Activated T-helper 17 cell treated with anti-CD3 and anti-CD28 coated beads, Interleukin-2, amount 50 U/mL, for 72 hours (primary cell): Measurements from ENCODE around the gene PITHD1. TPM values are rescaled to one million over a fixed set of nuclear protein-coding genes. Genes with fewer than 3 reads are reported as not detected.
A peak's percentile ranks its signal among the peaks of the same experiment; 100 is the strongest.
"Not testable (repeated sequence)": the region's sequence is repeated elsewhere in the genome, so short reads cannot be mapped to it uniquely, and the experiment has no call there.

Source experiments
- ATAC-seq: fragments of 150-1000 bp; cut with Tn5 transposase; replicated peaks from 2 replicates; pipeline ENCODE4 v1.10.0; 2021; ENCODE audit warnings: mild to moderate bottlenecking, moderate library complexity
- H3K27ac Mint-ChIP-seq: one replicate; pipeline ENCODE4 v1.8.0; 2022; ENCODE audit warnings: mixed read lengths
- H3K27me3 Mint-ChIP-seq: one replicate; pipeline ENCODE4 v1.8.0; 2022; ENCODE audit warnings: mixed read lengths
- H3K36me3 Mint-ChIP-seq: one replicate; pipeline ENCODE4 v1.8.0; 2022; ENCODE audit warnings: low read depth, mild to moderate bottlenecking, mixed read lengths
- H3K4me1 Mint-ChIP-seq: one replicate; pipeline ENCODE4 v1.8.0; 2022; ENCODE audit warnings: mixed read lengths
- H3K4me3 Mint-ChIP-seq: one replicate; pipeline ENCODE4 v1.8.0; 2022; ENCODE audit warnings: mild to moderate bottlenecking, mixed read lengths
- H3K9me3 Mint-ChIP-seq: one replicate; pipeline ENCODE4 v1.8.0; 2022; ENCODE audit warnings: mixed read lengths
- total RNA-seq, 2 donors: library from RNA; stranded (reverse); gene quantifications; one replicate each; pipeline ENCODE4 v1.2.3, GENCODE V29; 2022

Gene PITHD1
- total RNA-seq, 2 donors from 2014 or later: 60.7 to 93.9 TPM

DNA sequence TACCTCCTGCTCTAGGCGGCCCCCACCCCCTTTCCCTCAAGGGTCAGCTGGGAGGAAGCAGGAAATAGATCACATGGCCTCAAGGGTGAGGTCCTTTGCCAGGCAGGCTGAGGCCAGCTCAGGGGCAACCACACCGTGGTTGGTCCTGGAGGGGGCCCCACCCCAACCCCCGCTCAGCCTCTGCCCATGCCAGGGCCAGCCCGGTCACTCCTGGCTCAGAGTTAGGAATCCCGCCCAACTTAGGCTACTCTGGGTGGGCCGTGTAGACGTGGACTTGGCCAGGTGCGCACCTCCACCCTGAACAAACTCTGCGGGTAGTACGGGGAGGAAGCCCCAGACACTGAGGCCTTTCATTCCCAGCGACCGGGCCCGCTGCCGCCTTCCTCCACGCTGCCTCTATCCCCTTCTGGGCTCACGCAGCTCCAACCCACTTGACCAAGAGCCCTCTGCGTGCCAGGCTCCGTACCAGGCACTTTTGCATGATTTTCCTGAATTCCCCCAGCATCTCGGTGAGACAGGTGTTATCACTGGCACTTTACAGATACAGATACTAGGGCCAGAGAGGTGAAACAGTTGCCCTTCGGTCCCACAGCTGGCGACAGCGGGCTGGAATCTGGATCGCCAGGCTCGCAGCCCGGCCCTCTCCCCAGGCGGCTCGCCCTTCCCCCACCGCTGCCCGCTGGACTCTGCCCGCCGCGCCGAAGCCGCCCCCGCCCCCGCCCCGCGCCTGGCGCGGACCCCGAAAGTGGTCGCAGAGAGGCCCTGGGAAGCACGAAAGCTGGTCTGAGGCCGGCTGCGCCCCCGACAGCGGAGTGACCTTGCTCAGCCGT, 21.6 kb downstream of the PITHD1 start:
- Mint-ChIP-seq H3K9me3 (no peaks in the 10 kb centered on the region), H3K4me1 (no peaks in the 10 kb centered on the region), H3K27ac (peak overlapping the region; percentile 93), H3K4me3 (peak overlapping the region; percentile 93), H3K27me3 (no peaks in the 10 kb centered on the region), H3K36me3 (peaks cover 63% of the 10 kb centered on the region)
- ATAC-seq: peak; percentile 67

DNA sequence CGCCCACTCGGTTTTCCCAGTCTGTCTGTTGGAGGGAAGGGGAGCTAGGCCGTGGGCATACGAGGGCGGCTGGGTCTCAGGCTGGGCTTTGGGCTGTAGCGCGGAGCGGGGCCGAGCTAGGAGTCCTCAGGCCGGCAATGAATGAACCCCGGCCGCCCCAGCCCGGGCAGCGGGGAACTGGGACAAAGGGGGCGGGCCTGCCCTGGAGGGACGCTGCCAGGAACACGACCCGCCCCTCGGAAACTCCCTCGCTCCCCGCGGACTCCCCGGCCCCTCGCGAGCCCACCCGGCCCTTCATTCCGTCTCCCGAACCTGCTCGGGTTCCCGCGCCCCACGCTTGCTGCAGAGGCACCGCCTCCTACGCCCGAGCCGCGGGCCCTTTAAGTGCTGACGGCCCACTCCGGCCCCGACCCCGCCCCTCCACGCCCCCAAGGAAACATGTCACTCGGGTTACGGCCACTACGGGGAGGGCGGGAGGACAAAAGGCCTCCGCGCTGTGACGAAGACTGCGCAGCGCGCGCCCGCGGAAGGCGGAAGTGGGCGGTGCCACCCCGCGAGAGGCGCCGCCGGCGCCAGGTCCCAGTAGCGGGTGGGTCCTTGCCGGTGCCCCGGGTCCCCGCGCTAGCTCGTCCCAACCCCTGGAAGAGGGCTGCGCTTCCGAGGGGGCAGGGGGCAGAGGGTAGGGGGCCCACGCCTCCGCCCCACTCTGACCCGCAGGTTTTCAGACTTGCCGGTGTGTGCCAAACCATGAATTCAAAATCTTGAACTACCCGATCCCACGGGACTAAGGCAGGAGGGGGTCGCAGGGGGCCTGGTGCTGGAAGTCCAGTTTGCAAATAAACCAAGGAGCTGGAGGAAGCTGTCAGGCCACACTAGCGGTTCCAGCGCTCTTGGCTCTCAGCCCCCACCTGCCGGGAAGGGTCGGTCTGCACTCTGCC, 22.5 kb downstream of the PITHD1 start, which contains the start of gene GALE:
Gene GALE, minus strand, starts transcription at position 355 of the 938 bp plus-strand sequence. CDS start 1,747 bp downstream, outside the sequence.
- Mint-ChIP-seq H3K4me3 (peak within 1 kb of the TSS; percentile 93), H3K9me3 (no peaks in the 10 kb centered on the region), H3K4me1 (peaks cover 8% of the 10 kb centered on the region), H3K27ac (peak within 1 kb of the TSS; percentile 93), H3K36me3 (peaks cover 62% of the 10 kb centered on the region), H3K27me3 (no peaks in the 10 kb centered on the region)
- ATAC-seq: peak; percentile 90

DNA sequence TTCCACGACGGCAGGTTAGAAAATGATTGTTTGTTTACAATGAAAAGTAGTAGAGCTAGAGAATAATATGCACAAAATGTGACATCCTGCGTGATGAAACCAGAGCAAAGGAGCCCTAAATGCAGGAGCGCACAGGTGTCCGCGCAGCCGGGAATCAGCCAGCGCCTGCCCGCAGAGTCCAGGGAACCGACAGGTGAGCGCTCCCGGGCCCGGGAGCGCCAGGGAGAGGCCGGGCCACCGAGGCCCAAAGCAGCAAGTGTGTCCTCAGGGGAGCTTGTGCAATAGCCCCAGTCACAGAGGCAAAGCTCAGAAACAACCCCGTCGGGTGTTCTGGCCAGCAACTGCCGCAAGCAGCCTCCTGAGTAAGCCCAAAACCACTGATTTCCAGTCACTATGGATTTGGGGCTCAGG, 23.1 kb downstream of the PITHD1 start:
- Mint-ChIP-seq H3K9me3 (no peaks in the 10 kb centered on the region), H3K27me3 (no peaks in the 10 kb centered on the region), H3K36me3 (peaks cover 59% of the 10 kb centered on the region), H3K4me1 (peaks cover 8% of the 10 kb centered on the region), H3K27ac (no peak overlapping the region), H3K4me3 (peak overlapping the region; percentile 93)
- no peak for ATAC-seq

DNA sequence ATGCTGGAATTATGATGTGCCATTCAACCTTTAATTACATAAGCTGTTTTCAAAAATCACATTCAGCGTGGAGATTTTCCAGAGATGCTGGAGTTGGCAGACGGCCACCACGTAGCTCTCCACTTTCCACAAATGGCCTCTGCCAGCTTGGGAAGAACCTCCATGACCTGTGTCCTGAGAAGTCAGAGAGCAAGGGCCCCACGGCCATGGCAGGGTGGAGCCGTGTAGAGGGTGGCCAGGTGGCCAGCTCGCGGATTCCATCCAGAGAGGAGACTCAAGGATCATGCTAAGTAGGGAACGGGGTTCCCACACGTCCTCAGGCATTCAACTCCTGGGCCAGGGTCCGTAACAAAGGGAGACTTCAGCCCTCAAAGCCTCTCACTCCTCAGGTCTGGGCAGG, 23.7 kb downstream of the PITHD1 start:
- Mint-ChIP-seq H3K4me1 (peaks cover 8% of the 10 kb centered on the region), H3K27me3 (no peaks in the 10 kb centered on the region), H3K27ac (no peak overlapping the region), H3K36me3 (peaks cover 59% of the 10 kb centered on the region), H3K9me3 (no peaks in the 10 kb centered on the region), H3K4me3 (peak overlapping the region; percentile 93)
- no peak for ATAC-seq

DNA sequence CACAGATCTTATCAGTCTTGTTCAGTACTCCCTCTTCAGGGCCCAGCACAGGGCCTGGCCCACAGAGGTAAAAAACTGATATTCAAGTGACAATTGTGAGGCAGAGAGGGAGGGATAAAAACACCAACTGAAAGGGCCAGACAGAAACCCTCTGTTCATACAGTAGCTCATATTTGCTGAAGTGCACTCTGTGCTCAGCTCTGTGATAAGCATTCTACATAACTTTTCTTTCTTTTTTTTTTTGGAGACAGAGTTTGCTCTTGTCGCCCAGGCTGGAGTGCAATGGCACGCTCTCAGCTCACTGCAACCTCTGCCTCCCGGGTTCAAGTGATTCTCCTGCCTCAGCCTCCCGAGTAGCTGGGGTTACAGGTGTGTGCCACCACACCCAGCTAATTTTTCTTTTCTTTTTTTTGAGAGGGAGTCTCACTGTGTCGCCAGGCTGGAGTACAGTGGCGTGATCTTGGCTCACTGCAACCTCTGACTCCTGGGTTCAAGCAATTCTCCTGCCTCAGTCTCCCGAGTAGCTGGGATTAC, 24.7 kb downstream of the PITHD1 start:
- peaks cover 59% of the 10 kb centered on the region for H3K36me3 Mint-ChIP-seq
- ATAC-seq, H3K9me3 Mint-ChIP-seq, H3K4me3 Mint-ChIP-seq, H3K4me1 Mint-ChIP-seq, H3K27me3 Mint-ChIP-seq, H3K27ac Mint-ChIP-seq: not testable (repeated sequence)

DNA sequence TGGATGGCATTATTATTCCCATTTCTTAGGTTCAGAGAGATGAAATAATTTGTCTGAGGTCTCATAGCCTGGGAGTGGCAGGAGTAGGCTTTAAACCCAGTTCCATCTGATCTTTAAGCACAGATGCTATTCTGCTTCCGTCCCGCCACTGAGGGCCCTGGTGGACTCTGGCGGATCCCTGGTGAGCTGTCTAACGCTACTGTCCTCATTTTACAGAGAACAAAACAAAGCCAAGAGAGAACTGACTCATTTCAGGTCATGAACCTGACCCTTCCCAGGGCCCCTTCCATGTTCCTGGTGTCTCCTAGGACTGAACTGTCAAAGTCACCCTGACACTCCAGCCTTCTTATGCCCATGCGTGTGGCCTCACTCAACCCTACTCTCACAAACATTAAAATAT, 25.5 kb downstream of the PITHD1 start:
- H3K9me3 Mint-ChIP-seq: no peaks in the 10 kb centered on the region
- ATAC-seq: no peak
- H3K4me1 Mint-ChIP-seq: peaks cover 8% of the 10 kb centered on the region
- no peak overlapping the region for H3K27ac Mint-ChIP-seq
- H3K27me3 Mint-ChIP-seq: no peaks in the 10 kb centered on the region
- H3K4me3 Mint-ChIP-seq: no peak overlapping the region
- H3K36me3 Mint-ChIP-seq: peaks cover 54% of the 10 kb centered on the region

DNA sequence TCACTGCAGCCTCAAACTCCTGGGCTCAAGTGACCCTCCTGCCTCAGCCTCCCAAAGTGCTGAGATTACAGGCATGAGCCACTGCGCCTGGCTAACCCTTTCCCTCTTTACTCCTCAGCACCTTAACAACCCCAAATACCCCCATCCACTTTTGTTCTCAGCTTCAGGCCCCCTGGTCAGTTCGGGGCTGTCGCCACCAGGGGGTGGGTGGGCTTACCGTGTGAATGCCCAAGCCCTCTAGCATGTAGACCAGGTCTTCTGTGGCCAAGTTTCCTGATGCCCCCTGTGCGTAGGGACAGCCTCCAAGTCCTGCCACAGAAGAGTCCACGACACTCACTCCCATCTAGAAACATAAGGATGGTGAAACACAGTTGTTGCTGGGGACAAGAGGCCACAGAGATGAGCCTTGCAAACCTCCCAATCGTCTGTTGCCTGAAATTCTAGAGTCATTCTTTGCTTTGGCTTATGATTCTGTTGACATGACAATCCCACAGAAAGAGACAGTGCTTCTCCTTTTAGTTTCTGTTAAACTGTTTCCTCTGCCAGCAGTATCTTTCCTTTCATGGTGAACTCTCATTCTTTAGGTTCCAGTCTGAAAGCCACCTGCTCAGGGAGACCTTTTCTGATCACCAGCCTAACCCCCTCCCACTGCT, 26.1 kb downstream of the PITHD1 start:
- H3K27ac Mint-ChIP-seq: peak overlapping the region; percentile 68
- peaks cover 8% of the 10 kb centered on the region for H3K4me1 Mint-ChIP-seq
- no peak overlapping the region for H3K4me3 Mint-ChIP-seq
- H3K27me3 Mint-ChIP-seq: no peaks in the 10 kb centered on the region
- ATAC-seq: no peak
- H3K36me3 Mint-ChIP-seq: peaks cover 48% of the 10 kb centered on the region
- H3K9me3 Mint-ChIP-seq: no peaks in the 10 kb centered on the region

DNA sequence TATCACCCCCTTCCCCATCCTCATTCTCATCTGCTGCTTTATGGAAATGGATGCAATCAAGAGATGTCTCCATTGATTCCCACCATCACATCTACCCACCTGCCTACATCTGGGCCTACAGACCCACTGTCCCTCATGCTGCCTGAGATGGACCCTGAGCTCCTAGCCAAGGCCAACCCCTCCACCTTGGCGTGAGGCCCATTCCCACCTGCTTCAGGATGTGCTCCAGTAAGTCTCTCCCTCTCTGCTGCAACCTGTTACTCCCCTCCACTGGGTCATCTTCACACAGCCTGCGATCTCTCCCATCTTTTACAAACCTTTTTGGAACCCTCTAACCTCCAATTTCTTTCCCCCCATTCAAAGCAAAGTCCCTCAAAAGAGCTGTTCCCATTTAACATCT, 26.8 kb downstream of the PITHD1 start:
- Mint-ChIP-seq H3K27ac (peak overlapping the region; percentile 68), H3K4me3 (no peak overlapping the region), H3K27me3 (no peaks in the 10 kb centered on the region), H3K36me3 (peaks cover 41% of the 10 kb centered on the region), H3K9me3 (no peaks in the 10 kb centered on the region), H3K4me1 (peaks cover 8% of the 10 kb centered on the region)
- ATAC-seq: no peak

DNA sequence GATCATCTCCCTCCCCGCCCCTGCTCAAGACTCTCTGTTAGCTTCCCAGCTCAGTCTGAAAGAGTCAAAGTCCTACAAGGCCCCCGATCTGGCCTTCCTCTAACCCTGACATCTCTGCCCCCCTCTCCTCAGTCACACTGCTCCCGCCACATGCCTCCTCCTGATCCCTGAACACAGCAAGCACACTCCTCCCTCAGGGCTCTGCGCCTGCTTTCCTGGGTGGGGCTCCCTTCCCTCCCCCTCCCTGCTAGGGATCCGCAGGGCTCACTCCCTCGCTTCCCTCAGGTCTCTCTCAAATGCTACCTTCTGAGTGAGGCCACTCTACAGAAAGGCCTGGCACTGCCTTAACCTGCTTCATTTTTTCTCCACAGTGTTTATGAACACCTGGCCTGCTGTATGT, 28.1 kb downstream of the PITHD1 start:
- Mint-ChIP-seq H3K36me3 (peaks cover 43% of the 10 kb centered on the region), H3K27ac (peak overlapping the region; percentile 23), H3K27me3 (no peaks in the 10 kb centered on the region), H3K4me3 (no peak overlapping the region), H3K4me1 (peaks cover 18% of the 10 kb centered on the region), H3K9me3 (no peaks in the 10 kb centered on the region)
- ATAC-seq: no peak

DNA sequence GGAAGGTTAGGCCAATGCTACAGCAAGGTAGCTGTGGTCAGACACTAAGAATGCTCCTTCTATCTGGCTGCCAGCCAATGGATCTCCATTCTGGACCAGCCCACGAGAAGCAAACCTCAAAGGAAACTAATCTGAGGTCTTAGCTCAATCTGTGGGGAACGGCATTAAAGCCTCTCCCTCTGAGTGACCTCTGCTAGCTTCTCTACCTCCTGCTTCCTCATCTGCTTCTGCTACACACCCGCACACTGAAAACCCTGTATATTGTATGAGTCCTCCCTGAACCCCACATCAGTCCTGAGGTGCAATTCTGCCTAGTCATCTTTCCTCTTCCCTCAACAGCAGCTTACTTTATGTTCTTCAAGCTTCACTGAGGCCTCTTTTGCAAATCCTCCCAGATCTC, 29.2 kb downstream of the PITHD1 start:
- H3K4me1 Mint-ChIP-seq: peaks cover 19% of the 10 kb centered on the region
- no peak for ATAC-seq
- H3K4me3 Mint-ChIP-seq: no peak overlapping the region
- peaks cover 47% of the 10 kb centered on the region for H3K36me3 Mint-ChIP-seq
- H3K27ac Mint-ChIP-seq: peak overlapping the region; percentile 23
- H3K9me3 Mint-ChIP-seq: no peaks in the 10 kb centered on the region
- no peaks in the 10 kb centered on the region for H3K27me3 Mint-ChIP-seq

DNA sequence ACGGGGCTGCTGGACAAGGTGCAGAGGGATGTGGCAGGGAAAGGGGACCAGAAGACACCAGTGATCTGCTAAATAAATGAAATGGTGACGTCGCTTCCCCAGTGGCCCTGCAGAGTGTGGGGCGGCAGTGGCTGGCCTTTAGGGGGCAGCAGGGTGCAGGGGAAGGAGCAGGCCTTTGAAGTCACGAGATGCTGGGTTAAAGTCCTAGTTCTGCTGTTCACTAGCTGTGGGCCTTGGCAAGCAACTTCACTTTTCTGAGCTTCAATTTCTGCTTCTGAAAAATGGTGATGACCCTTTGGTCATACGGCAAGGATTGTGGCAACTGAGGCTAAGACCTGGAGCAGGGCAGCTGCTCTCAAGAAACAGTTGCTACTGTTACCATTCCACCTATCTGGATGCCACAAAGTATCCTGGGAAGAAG, 31.5 kb downstream of the PITHD1 start:
- peak; percentile 86 for ATAC-seq
- H3K9me3 Mint-ChIP-seq: no peaks in the 10 kb centered on the region

DNA sequence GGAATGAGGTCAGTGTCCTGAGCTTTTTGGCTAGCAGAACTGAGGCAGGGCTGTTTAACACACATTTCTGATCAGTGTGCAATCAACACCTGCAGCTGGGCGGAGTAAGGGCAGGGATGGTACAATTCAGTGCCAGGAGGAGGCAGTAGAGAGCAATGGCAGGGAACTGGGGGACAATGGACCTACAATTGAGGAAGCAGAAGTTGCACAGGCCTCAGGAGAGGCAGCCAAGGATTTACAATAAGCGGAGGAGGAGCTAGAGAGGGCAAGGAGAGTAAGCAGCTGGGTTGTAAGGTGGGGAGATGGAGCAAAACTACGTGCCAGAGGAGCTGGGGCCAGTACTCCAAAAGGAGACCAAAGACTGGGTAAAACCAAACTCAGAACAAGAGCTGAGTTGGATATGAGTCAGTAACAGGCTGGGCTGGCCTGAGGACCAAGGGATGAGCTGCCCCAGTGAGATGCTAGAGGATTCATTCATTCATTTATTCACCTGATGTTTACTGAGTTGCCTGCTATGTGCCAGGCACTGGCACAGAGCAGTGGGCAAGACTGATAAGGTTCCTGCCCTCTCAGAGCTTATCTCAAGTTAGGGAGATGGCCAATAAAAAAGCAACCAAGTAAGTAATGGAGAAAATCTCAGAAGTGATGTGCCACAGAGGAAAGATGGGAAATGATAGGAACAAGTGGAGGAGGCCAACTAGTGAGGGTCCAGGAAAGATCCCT, 32.8 kb downstream of the PITHD1 start:
- Mint-ChIP-seq H3K27ac (peak overlapping the region; percentile 32), H3K9me3 (no peaks in the 10 kb centered on the region), H3K27me3 (no peaks in the 10 kb centered on the region), H3K36me3 (peaks cover 58% of the 10 kb centered on the region), H3K4me1 (peaks cover 11% of the 10 kb centered on the region), H3K4me3 (no peak overlapping the region)
- ATAC-seq: peak; percentile 73

More for the DNA sequence above, 31.5 kb downstream of the PITHD1 start:
- Mint-ChIP-seq H3K36me3 (peaks cover 54% of the 10 kb centered on the region), H3K4me1 (peaks cover 19% of the 10 kb centered on the region), H3K4me3 (no peak overlapping the region), H3K27me3 (no peaks in the 10 kb centered on the region), H3K27ac (no peak overlapping the region)

DNA sequence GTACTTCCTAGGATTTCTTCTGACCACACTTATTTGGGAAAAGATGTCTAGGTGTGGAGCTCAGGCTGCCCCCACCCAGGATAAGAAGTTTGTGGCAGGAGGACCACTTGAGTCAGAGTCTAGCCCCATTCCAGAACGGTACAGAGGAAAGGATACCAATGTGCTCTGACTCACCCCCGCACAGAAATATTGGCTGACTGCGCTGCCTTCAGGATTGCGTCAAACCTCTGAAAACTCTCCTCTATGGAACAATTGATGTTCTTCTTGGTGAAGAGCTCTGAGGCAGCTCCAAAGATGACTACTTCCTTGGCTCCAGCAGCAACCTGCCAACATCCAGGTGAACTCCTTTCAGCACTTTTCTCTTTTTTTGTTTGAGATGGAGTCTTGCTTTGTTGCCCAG, 35.8 kb downstream of the PITHD1 start:
- Mint-ChIP-seq H3K9me3 (no peaks in the 10 kb centered on the region), H3K27ac (no peak overlapping the region), H3K4me1 (peaks cover 11% of the 10 kb centered on the region), H3K4me3 (no peak overlapping the region), H3K36me3 (peaks cover 68% of the 10 kb centered on the region), H3K27me3 (no peaks in the 10 kb centered on the region)
- ATAC-seq: no peak
